GM18909 (cell line): ENCODE data around the gene STAMBP.

ENCODE experiments used
- ATAC-seq: cut with Tn5 transposase; IDR thresholded peaks from one replicate; pipeline ENCODE4 v1.9.1; 2021; ENCODE audit warnings: mild to moderate bottlenecking; ENCODE audit not compliant: unreplicated experiment, poor library complexity

The STAMBP gene

DNA sequence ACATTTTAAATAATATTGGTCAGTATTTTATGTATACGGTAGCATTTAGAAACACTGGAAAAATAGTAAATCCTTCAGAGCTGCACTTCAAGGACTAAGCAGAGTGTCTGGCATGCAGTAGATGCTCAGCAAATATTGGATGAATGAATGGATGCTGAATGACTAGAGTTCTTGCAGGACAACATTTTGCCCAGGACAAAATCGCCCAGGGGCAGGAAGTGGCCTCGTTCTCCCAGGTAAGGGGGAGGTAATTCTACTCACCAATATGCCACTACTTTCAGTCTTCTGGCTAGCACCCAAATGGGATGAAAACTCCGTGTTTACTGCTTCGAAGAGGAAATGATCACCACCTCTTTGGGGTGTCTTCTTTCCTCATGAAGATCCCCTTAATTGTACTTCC lies 93.9 kb downstream of the STAMBP start:
- ATAC-seq, result no peak
